Liver (tissue), 9 donors: ENCODE measurements around the gene PHF19. TPM values are rescaled to one million over a fixed set of nuclear protein-coding genes. Genes with fewer than 3 reads are reported as not detected.

Experiments
- DNase-seq: peaks from one replicate; pipeline ENCODE4 v3.0.0-alpha.2; 2017; ENCODE audit warnings: low spot score
- H3K27ac ChIP-seq, 2 donors: one replicate each; pipeline ENCODE4 v1.7.0; 2013; ENCODE audit warnings: inconsistent platforms in 2 of 2, low read length in 2 of 2, control low read depth in 1 of 2, low read depth in 1 of 2, mild to moderate bottlenecking in 1 of 2
- H3K27me3 ChIP-seq, 4 donors: one replicate each; pipeline versions ENCODE4 v1.6.1 to v1.7.0; 2013; ENCODE audit warnings: low read length in 3 of 4, inconsistent platforms in 1 of 4, mild to moderate bottlenecking in 1 of 4, moderate library complexity in 1 of 4; ENCODE audit not compliant: control insufficient read depth in 4 of 4, insufficient read depth in 4 of 4
- H3K36me3 ChIP-seq, 4 donors: one replicate each; pipeline versions ENCODE4 v1.6.1 to v1.7.0; 2013; ENCODE audit warnings: low read length in 3 of 4, mild to moderate bottlenecking in 3 of 4, low read depth in 1 of 4, moderate library complexity in 1 of 4; ENCODE audit not compliant: control insufficient read depth in 4 of 4, insufficient read depth in 3 of 4
- H3K4me1 ChIP-seq, 4 donors: one replicate each; pipeline versions ENCODE4 v1.6.1 to v1.7.0; 2013; ENCODE audit warnings: low read length in 3 of 4, mild to moderate bottlenecking in 3 of 4, moderate library complexity in 1 of 4; ENCODE audit not compliant: control insufficient read depth in 4 of 4, insufficient read depth in 4 of 4
- H3K4me3 ChIP-seq, 3 donors: one replicate each; pipeline versions ENCODE4 v1.6.1 to v1.7.0; 2013; ENCODE audit warnings: low read length in 3 of 3, control low read depth in 1 of 3, low read depth in 1 of 3, mild to moderate bottlenecking in 1 of 3
- H3K9ac ChIP-seq, 2 donors: one replicate each; pipeline ENCODE4 v1.7.0; 2013; ENCODE audit warnings: low read length in 2 of 2, mild to moderate bottlenecking in 2 of 2, moderate library complexity in 2 of 2, control low read depth in 1 of 2, low read depth in 1 of 2
- H3K9me3 ChIP-seq, 4 donors: one replicate each; pipeline versions ENCODE4 v1.6.1 to v1.7.0; 2013; ENCODE audit warnings: low read length in 3 of 4; ENCODE audit not compliant: control insufficient read depth in 4 of 4
- EGR1 ChIP-seq, 2 donors: IDR thresholded peaks; 2 replicates each; pipeline ENCODE4 v1.6.1; 2016 to 2018; ENCODE audit warnings: antibody characterized with exemption in 2 of 2, low read depth in 2 of 2
- FOXA1 ChIP-seq: IDR thresholded peaks from 2 replicates; pipeline ENCODE4 v1.6.1; 2016; ENCODE audit warnings: antibody characterized with exemption
- FOXA2 ChIP-seq: IDR thresholded peaks from 2 replicates; pipeline ENCODE4 v1.6.1; 2016; ENCODE audit warnings: antibody characterized with exemption
- GABPA ChIP-seq, 2 donors: IDR thresholded peaks in 1 of 2; conservative IDR thresholded peaks in 1 of 2; 2 replicates each; pipeline ENCODE4 v1.6.1; 2016; ENCODE audit warnings: antibody characterized with exemption in 2 of 2, mild to moderate bottlenecking in 1 of 2, moderate library complexity in 1 of 2
- HNF4A ChIP-seq, 2 donors: conservative IDR thresholded peaks; 2 replicates each; pipeline ENCODE4 v1.6.1; 2016; ENCODE audit warnings: antibody characterized with exemption in 2 of 2, mild to moderate bottlenecking in 2 of 2
- JUND ChIP-seq, 2 donors: IDR thresholded peaks; 2 replicates each; pipeline ENCODE4 v1.6.1; 2016; ENCODE audit warnings: antibody characterized with exemption in 2 of 2
- NR2F2 ChIP-seq: IDR thresholded peaks from 2 replicates; pipeline ENCODE4 v1.6.1; 2016; ENCODE audit warnings: antibody characterized with exemption
- RXRA ChIP-seq, 2 donors: IDR thresholded peaks; 2 replicates each; pipeline ENCODE4 v1.6.1; 2017 to 2018; ENCODE audit warnings: antibody characterized with exemption in 2 of 2, mild to moderate bottlenecking in 1 of 2
- SP1 ChIP-seq: IDR thresholded peaks from 2 replicates; pipeline ENCODE4 v1.6.1; 2018; ENCODE audit warnings: antibody characterized with exemption, mild to moderate bottlenecking
- TAF1 ChIP-seq: conservative IDR thresholded peaks from 2 replicates; pipeline ENCODE4 v1.6.1; 2016; ENCODE audit warnings: antibody characterized with exemption, mild to moderate bottlenecking
- YY1 ChIP-seq: IDR thresholded peaks from 2 replicates; pipeline ENCODE4 v1.6.1; 2016; ENCODE audit warnings: antibody characterized with exemption, mild to moderate bottlenecking
- WGBS: extraction: QIAGEN DNeasy Blood & Tissue Kit; methylation state at CpG from one replicate; pipeline ENCODE4 v1.1.7; 2013; 5-methylcytosine and 5-hydroxymethylcytosine counted together
- polyA plus RNA-seq, 2 donors: library from polyadenylated mRNA; stranded (reverse) in 1 of 2; unstranded in 1 of 2; fragments of 200-250 nt in 1 of 2; fragments of >200 nt in 1 of 2; fragmentation: Nextera tagmentation in 1 of 2; extraction: Ambion mirVana in 1 of 2; gene quantifications; one replicate each; pipeline versions ENCODE4 v1.2.1 to v1.2.3, GENCODE V29; 2013 to 2015
- total RNA-seq, 2 donors: library from RNA; depleted of rRNA; stranded (reverse); fragments of >200 nt; gene quantifications; one replicate each; pipeline ENCODE4 v1.2.3, GENCODE V29; 2014
- TF ChIP-seq, protein P1 (sequence below): fragments of 150-350 bp; IDR thresholded peaks from 2 replicates; pipeline ENCODE4 v1.5.1; 2017; ENCODE audit warnings: improper control_type of control experiment, low read depth, low read length; ENCODE audit not compliant: missing input control
- TF ChIP-seq, protein P2 (sequence below): IDR thresholded peaks from 2 replicates; pipeline ENCODE4 v1.6.1; 2016; ENCODE audit warnings: antibody characterized with exemption
- TF ChIP-seq, protein P3 (sequence below): IDR thresholded peaks from 2 replicates; pipeline ENCODE4 v1.6.1; 2016; ENCODE audit warnings: antibody characterized with exemption, mild to moderate bottlenecking
- TF ChIP-seq, protein P4 (sequence below): IDR thresholded peaks from 2 replicates; pipeline ENCODE4 v1.6.1; 2016; ENCODE audit warnings: antibody characterized with exemption
- donor health status: healthy.
- donor health status: healthy.
- donor health status: healthy.
- donor health status: healthy.
- donor health status: healthy.

Gene PHF19
- total and polyA plus RNA-seq, 4 donors = 1.9 to 16.0 (median 3.5) TPM

DNA sequence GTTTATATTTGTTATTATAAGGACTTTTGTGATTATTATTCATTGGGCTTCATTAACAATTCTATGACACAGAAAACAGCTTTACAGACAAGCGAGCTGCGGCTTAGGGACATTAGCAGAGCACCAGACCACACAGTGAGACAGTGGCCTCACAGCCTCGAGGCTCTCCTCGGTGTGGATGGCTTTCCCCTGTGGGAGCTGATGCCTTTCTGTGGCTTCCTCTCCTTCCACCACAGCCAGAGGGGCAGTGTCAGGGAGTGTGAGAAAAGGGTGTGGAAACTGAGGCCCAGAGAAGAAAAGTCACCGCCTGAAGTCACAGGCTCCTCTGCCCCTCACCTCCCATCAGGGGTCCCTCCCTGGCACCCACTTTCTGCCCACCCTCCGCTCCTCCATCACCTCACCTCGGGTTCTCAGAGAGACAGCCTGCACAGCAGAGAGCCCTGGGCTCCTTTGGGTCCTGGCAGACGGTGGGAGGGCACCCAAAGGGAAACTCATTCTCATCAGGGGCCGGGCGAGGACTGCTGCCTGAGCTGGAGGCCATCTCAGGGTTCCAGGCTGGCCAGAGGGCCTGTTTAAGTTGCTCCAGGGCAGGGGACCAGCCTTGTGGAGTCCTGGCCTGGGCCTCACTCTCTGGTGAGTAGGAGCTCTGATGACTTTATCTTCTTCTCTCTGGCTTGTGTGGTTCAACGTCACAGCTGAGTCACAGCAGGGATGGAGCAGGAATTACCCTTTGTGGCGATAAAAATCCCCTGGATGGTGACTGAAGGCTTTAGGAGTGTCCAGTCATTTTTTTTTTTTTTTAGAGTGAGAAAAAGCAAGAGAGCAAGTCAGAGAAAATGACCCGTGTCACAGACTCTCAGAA is 48.8 kb upstream of the PHF19 start:
- H3K27me3 ChIP-seq = no peaks in the 10 kb centered on the region
- no peak for TF ChIP-seq NR2F2
- TF ChIP-seq, protein P1, sequence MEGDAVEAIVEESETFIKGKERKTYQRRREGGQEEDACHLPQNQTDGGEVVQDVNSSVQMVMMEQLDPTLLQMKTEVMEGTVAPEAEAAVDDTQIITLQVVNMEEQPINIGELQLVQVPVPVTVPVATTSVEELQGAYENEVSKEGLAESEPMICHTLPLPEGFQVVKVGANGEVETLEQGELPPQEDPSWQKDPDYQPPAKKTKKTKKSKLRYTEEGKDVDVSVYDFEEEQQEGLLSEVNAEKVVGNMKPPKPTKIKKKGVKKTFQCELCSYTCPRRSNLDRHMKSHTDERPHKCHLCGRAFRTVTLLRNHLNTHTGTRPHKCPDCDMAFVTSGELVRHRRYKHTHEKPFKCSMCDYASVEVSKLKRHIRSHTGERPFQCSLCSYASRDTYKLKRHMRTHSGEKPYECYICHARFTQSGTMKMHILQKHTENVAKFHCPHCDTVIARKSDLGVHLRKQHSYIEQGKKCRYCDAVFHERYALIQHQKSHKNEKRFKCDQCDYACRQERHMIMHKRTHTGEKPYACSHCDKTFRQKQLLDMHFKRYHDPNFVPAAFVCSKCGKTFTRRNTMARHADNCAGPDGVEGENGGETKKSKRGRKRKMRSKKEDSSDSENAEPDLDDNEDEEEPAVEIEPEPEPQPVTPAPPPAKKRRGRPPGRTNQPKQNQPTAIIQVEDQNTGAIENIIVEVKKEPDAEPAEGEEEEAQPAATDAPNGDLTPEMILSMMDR = no peak
- TF ChIP-seq, protein P2, sequence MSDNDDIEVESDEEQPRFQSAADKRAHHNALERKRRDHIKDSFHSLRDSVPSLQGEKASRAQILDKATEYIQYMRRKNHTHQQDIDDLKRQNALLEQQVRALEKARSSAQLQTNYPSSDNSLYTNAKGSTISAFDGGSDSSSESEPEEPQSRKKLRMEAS = no peak
- no peak for TF ChIP-seq RXRA (IDR thresholded peaks at IDR 0.05)
- no peak for TF ChIP-seq HNF4A (conservative IDR thresholded peaks at IDR 0.05)
- TF ChIP-seq, protein P3, sequence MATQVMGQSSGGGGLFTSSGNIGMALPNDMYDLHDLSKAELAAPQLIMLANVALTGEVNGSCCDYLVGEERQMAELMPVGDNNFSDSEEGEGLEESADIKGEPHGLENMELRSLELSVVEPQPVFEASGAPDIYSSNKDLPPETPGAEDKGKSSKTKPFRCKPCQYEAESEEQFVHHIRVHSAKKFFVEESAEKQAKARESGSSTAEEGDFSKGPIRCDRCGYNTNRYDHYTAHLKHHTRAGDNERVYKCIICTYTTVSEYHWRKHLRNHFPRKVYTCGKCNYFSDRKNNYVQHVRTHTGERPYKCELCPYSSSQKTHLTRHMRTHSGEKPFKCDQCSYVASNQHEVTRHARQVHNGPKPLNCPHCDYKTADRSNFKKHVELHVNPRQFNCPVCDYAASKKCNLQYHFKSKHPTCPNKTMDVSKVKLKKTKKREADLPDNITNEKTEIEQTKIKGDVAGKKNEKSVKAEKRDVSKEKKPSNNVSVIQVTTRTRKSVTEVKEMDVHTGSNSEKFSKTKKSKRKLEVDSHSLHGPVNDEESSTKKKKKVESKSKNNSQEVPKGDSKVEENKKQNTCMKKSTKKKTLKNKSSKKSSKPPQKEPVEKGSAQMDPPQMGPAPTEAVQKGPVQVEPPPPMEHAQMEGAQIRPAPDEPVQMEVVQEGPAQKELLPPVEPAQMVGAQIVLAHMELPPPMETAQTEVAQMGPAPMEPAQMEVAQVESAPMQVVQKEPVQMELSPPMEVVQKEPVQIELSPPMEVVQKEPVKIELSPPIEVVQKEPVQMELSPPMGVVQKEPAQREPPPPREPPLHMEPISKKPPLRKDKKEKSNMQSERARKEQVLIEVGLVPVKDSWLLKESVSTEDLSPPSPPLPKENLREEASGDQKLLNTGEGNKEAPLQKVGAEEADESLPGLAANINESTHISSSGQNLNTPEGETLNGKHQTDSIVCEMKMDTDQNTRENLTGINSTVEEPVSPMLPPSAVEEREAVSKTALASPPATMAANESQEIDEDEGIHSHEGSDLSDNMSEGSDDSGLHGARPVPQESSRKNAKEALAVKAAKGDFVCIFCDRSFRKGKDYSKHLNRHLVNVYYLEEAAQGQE = no peak
- TF ChIP-seq TAF1 = no peak
- no peak for TF ChIP-seq SP1
- TF ChIP-seq, protein P4, sequence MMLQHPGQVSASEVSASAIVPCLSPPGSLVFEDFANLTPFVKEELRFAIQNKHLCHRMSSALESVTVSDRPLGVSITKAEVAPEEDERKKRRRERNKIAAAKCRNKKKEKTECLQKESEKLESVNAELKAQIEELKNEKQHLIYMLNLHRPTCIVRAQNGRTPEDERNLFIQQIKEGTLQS = no peak
- no peak for TF ChIP-seq JUND (IDR thresholded peaks at IDR 0.05)
- TF ChIP-seq YY1 = no peak
- TF ChIP-seq GABPA (IDR thresholded peaks at IDR 0.05 in 1 of 2, conservative IDR thresholded peaks at IDR 0.05 in 1 of 2) = no peak
- H3K27ac ChIP-seq = peak overlapping the region; percentile 60 to 61
- 81% methylated on average over 13 of the region's 13 CpGs for WGBS
- no peaks in the 10 kb centered on the region for H3K9me3 ChIP-seq
- DNase-seq = no peak
- H3K4me3 ChIP-seq = no peak overlapping the region
- peaks cover 0 to 10% (median 4%) of the 10 kb centered on the region in 4 donors for H3K4me1 ChIP-seq
- H3K36me3 ChIP-seq = no peaks in the 10 kb centered on the region
- H3K9ac ChIP-seq = peak overlapping the region in 1 of 2 donors; percentile 38

DNA sequence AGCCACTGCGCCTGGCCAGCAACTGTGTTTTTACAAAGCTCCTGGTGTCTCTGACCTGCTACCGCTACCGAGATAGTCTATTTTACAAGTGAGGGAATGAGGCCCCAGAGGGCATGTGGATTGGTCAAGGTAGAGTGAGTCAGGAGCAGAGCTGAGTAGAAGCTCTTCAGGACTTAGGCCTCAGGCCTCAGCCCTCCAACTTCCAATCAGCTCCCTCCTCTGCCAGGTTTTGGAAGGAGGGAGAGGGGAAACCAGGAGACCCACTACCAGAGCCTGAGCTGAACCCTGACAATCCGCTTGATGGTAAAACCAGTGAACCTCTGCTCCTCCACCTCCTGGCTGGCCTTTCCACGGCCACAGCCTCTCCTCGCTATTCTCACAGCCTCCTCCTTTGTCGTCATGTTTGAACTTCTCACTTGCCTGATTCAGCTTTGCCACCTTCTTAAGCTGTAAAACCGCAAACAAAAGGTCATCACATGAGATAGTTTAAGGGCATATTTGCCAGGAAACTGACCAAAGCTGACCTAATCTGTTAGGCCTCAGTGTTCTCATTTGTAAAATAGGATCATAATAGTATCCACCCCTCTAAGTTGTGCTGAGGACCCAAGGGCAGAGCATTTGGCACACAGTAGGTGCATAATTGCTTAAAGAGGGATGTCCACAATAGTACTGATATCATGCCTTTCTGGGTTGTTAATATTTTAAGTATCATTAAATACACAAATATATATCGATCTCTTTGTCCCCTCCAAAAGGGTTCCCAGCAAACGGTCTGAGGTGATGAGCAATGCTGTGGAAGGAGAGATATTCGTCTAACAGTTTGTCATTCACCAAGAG is 47.9 kb upstream of the PHF19 start:
- Histone ChIP-seq H3K9ac (peak overlapping the region in 1 of 2 donors; percentile 39), H3K27me3 (no peaks in the 10 kb centered on the region), H3K9me3 (no peaks in the 10 kb centered on the region), H3K4me3 (no peak overlapping the region), H3K27ac (peak overlapping the region in 1 of 2 donors; percentile 61), H3K4me1 (peaks cover 0 to 10% (median 6%) of the 10 kb centered on the region in 4 donors), H3K36me3 (no peaks in the 10 kb centered on the region)
- DNase-seq = no peak
- TF ChIP-seq, protein P1 = no peak
- TF ChIP-seq SP1 (no peak), EGR1 (IDR thresholded peaks at IDR 0.05; ENCODE audit: low read depth in 2 of 2) (no peak), JUND (IDR thresholded peaks at IDR 0.05) (no peak), FOXA1 (no peak), GABPA (IDR thresholded peaks at IDR 0.05 in 1 of 2, conservative IDR thresholded peaks at IDR 0.05 in 1 of 2) (no peak), HNF4A (conservative IDR thresholded peaks at IDR 0.05) (no peak), FOXA2 (no peak)
- WGBS = 87% methylated on average over 11 of the region's 11 CpGs
